ENCODE data around the gene DISP2. TPM values are rescaled to one million over a fixed set of nuclear protein-coding genes. Genes with fewer than 3 reads are reported as not detected.

The DISP2 gene
- total RNA-seq, 1 donor from 2014 or later = 1.0 TPM

- intact Hi-C loops (cut with micrococcal nuclease) = no loop called here
These were observed 60.1 kb downstream of the DISP2 start for GRCh38 chr15:40418126-40418525.

DNA sequence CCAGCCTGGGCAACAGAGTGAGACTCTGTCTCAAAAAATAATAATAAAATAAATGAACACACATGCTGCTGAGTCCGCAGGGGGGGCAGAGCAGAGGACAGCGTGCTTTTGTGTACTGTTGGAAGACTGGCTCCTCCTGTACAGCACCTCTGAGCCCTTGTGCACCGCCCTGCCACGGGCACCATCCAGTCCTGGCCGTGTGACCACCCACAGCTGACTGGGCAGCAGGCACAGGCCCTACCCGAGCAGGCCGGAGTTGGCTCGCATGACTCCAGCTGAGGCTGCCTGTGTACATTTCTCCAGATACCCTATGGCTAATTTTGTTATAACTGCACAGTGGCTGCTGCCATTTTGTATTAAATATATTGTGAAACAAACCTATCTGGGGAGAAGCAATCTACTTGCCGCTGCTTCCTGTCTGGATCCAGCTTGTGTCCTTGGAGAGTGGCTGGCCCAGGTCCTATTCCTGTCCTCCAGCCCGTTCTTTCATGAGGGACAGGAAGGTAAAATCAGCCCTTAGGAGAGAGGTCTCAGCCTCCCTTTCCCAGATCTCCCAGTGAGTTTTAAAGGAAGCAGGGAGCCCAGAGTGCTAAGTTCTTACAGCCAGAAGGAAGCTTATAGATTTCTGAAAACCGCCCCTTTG is 62.2 kb downstream of the DISP2 start:
- intact Hi-C loops (cut with micrococcal nuclease) = loop anchor here (10.0 kb wide), 1 partner anchor 375 kb away; no protein-coding TSS in a partner anchor

DNA sequence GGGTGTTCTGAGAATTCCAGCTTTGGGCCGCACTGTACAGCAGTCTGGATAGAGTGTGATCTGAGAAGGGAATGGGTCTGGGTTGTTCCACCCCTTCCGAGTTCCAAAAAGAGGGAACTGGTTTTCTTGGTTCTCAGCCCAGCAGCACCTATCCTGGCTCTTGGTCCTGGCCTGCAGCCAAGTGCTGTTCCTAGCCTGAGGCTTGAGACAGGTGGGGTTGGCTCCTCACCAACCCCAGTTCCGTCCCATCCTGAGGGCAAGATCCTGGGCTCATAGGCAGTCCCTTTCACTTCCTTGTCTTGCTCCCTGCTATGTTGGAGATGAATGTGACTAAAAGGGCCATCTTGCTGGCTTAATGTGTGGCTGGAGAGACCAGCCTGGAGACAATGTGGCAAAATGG is 62.8 kb downstream of the DISP2 start:
- intact Hi-C loops (cut with micrococcal nuclease) = loop anchor here (10.0 kb wide), 1 partner anchor 376 kb away; no protein-coding TSS in a partner anchor

DNA sequence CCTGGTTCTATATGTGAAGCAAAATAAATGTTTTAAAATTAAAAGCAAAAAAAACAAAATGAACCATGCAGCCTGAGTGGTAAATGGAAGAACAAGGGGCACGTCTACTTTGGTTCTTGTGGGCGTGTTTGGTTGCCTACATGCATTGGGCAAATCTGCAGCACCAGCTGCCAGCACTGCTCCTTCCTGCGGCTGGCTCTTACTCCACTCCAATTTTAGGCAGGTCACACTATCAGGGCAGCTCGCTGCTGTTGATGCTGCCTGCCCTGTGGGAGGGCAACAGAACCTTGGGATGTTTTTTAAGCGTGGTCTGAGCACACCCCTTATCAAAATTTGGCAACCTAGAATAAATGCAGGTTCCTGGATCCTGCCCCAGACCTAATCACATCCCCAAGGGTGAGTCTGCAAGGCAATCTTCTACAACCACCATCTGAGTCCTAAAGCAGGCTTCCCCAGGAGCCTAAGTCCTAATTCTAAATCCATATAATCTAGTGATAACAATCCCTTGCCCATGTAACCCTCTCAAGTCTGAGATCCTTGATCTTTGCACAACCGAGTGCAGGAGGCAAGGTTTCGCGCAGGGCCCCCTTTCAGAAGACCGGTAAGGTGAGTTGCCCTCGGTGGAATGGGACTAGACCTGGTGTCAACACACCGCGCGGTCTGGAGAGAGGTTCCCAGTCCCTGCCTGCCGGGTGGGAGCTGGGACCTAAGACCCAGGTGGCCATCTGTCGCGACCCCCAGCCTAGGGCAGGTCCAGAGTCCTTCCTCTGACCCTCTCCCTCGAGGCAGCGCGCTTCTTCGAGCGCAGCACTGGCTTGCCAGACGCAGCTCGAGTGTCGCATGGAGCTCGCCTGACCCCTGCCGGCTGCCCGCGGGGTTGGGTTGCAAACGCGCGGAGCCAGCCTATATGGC is 63.5 kb downstream of the DISP2 start:
- intact Hi-C loops (cut with micrococcal nuclease) = loop anchor here (1.0 to 10.0 kb wide), 7 partner anchors 13 to 377 kb away; partner anchors contain the start of gene KNSTRN

GRCh38 chr15:40424483-40425115 is 66.6 kb downstream of the DISP2 start:
- intact Hi-C loops (cut with micrococcal nuclease) = loop anchor here (10.0 kb wide), 1 partner anchor 380 kb away; no protein-coding TSS in a partner anchor

GRCh38 chr15:40425681-40426080 is 67.7 kb downstream of the DISP2 start:
- intact Hi-C loops (cut with micrococcal nuclease) = loop anchor here (10.0 kb wide), 1 partner anchor 381 kb away; no protein-coding TSS in a partner anchor

DNA sequence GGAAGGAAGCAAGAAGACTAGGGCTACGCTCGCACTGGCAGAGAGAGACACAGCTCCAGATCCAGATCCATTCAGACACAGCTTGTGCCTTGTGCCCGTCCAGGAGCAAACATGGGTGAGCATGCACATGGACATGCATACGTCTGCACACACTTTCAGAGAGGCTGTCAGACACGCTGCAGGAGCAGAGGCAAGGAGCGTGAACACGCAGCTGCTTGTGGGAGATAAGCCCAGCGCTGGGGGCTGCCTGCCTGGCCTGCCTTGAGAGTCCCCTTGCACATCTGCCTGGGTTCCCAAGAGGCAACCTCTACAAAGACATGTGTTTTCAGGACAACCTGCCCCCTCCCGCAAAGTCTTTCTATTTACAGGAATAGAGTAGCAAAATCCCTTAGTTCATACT is 69.2 kb downstream of the DISP2 start:
- intact Hi-C loops (cut with micrococcal nuclease) = loop anchor here (10.0 kb wide), 1 partner anchor 382 kb away; no protein-coding TSS in a partner anchor

DNA sequence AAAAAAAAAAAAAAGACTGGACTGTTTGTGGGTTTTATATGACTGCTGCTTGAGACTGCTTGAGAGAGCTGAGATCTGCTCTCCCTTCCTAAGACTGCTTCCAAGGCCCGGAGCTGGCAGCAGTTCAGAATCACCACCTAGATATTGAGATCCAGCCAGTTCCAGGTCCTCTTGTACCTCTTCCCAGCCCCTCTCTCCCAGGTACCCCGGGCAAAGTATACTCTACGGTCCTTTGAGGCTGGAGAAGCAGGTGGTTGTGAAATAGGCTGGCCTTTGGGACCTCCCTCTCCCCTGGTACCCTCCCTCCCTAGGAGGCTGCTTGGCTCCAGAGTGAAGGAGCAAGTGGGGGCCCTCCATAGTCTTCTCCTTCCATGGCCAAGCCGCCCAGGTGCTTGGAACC is 70.2 kb downstream of the DISP2 start:
- intact Hi-C loops (cut with micrococcal nuclease) = loop anchor here (10.0 kb wide), 1 partner anchor 383 kb away; no protein-coding TSS in a partner anchor

Other genes with a start within 250 kb of the DISP2 start
- 9.6 and 12.4 TPM in 2 replicates for gene BMF, start 249.3 kb upstream of the DISP2 start, total RNA-seq
- gene BUB1B, start 197.2 kb upstream of the DISP2 start, total RNA-seq = 49.9 and 54.8 TPM in 2 replicates
- gene PAK6, start 119.2 kb upstream of the DISP2 start, total RNA-seq = 0.22 and 0.37 TPM in 2 replicates
- gene ANKRD63, start 75.2 kb upstream of the DISP2 start, total RNA-seq = not detected in 2 replicates
- 178 TPM in 2 replicates for gene PLCB2, start 50.3 kb upstream of the DISP2 start, total RNA-seq
- gene INAFM2, start 34.5 kb upstream of the DISP2 start, total RNA-seq = 11.6 and 12.0 TPM in 2 replicates
- 0.39 and 0.66 TPM in 2 replicates for gene CCDC9B, start 17.3 kb upstream of the DISP2 start, total RNA-seq
- not detected in 2 replicates for gene PHGR1, start 7.2 kb upstream of the DISP2 start, total RNA-seq
- 38.0 and 42.7 TPM in 2 replicates for gene KNSTRN, start 24.5 kb downstream of the DISP2 start, total RNA-seq
- gene IVD, start 47.6 kb downstream of the DISP2 start, total RNA-seq = 39.0 and 41.4 TPM in 2 replicates
- gene BAHD1, start 82.7 kb downstream of the DISP2 start, total RNA-seq = 25.4 and 27.3 TPM in 2 replicates
- 11.5 and 12.2 TPM in 2 replicates for gene CHST14, start 112.8 kb downstream of the DISP2 start, total RNA-seq
- gene CCDC32, start 206.8 kb downstream of the DISP2 start, total RNA-seq = 34.9 and 37.1 TPM in 2 replicates
- 11.8 and 13.0 TPM in 2 replicates for gene RPUSD2, start 211.1 kb downstream of the DISP2 start, total RNA-seq
- 36.6 and 43.4 TPM in 2 replicates for gene KNL1, start 236.0 kb downstream of the DISP2 start, total RNA-seq

Data from T-helper 1 cell treated with Interleukin-12 subunit alpha and Interleukin-12 subunit beta and Interleukin-4 antibody, amounts not matched to agents 30 ng/mL and 1 ng/mL, for 36 hours (primary cell).